Fibroblast of skin of left biceps (primary cell): ENCODE data around the gene PCDHA1.

Experiments used
- DNase-seq, 2 experiments: peaks; one replicate each; pipeline ENCODE4 v3.0.0-alpha.2; 2013; ENCODE audit warnings: low read depth in 2 of 2

PCDHA1 gene

DNA sequence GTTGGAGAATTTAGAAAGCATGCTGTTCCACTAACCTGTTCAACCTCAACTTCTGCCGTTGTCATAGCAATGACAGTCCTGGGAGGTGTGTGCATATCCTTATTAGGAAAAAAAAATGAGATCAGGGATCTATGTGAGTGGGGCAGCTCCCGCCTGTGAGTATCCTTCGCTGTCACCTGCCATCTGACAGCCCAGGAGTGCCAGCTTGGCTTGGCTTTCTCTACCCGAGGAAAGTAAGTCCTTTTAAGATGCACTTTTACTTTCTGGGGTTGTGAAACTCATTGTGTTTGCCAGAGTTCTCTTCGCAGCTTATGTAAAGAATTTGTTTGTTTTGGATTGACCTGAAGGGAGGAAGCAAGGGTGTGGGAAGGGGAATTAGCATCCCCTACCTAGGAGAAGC lies 202.2 kb downstream of the PCDHA1 start:
- DNase-seq: no peak

DNA sequence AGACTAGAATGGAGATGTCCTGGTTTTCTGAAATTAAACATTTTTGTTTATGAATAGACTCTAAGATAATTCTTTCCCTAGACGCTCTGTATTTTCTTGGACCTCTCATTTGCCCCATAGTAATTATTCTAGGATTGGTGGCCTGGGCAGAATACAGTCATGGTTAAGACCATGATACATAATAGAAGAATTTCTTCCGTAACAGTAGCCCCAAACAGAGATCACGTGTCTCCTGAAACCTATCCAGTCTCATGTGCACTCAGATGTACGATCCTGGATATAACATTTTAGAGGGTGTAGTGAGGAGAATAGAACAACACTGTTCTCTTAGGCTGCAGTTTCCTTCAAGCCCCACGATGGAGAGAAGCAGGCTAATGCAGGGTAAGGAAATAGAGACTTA lies 202.7 kb downstream of the PCDHA1 start:
- DNase-seq: no peak

DNA sequence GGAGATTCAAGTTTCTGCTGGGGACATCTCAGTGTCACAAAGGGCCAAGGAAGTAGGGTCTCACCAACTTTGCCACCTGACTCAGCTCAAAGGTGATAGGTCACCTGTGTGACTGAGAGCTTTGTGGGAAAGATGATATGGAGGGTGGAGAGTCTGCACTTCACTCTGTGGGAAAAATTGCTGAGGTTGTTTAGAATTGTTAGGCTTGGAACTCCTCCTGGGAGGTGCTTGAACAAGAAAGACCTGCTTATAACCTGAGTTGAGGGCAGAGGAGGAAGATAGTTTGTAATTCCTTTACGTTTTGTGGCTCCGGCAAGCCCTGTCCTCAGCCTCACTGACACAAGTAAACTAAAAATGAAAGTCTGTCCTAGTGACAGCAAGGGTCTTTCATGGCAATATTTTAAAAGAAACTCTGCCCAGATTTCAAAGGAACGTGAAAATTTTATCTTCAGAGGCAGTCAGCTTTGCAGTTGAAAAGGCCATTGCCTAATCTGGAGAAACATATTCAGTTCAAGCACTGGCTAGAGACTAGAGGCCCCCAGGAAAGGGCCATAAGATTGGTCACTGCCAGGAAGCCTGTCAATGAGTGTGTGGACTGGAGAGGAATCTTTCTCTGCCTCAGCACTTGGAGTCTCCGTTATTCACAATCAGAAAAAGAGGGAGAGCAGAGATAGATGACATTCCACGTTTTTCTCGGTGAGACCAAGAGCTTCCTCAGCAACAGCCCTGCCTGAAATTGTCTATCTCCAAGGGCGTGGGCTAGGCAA lies 203.5 kb downstream of the PCDHA1 start:
- DNase-seq: no peak

DNA sequence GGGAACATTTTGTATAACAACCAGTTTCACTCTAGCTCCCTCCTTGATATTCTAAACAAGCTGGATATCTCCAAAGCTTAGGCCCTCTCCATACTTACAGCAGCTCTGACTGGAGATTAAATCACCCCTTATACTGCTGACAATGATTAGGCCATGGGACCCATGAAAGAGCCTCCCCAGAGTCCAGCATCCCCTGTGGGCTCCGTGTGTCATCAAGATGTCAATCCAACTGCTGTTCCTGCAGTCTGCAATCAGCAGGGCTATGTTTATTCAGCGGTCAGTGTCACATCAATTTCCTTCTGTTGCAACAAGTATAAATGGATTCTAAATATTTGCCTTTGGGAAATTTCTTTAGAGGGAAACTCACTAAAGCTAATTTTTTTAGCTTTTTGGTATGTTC lies 206.9 kb downstream of the PCDHA1 start:
- DNase-seq: no peak

DNA sequence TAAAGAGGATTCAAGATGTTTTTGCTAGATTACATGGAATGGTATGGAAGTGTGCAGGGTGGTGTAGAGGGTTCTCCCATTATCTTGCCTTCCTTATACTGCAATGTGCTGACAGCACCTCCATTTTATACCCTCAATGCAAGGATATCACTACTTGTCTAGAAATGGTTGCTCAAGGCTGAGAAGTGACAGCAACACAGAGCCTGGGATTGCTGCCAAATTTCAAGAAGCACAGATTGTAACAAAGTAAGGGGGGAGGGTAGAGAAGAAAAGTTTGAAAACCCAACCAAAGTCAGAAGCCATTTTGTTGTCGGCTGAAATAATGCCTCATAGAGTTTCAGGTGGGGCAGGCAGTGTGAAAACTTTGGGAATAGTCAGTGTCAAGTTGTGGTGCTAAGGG lies 210.1 kb downstream of the PCDHA1 start:
- no peak for DNase-seq

DNA sequence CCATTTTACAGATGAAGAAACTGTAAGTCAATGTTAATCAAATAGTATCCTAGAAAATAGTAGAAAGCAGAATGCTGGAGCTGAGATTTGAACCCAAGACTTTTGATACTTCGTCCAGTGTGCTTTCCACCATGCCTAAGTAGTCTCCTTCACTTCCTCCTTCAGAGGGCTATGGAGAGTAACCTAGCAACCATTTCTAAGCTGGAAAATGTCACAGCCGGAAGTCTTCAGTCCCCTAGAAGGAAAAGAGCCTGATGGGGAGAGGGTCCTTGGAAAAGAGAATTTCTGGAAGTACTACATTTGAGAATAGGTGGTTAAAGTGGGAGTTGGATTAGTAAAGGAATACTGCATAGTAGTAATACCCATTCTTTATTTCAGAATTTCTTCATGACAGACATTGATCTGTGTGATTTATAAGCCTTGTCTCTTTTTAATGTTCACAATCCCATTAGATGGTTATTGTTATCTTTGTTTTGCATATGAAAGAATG lies 213.0 kb downstream of the PCDHA1 start:
- no peak for DNase-seq

DNA sequence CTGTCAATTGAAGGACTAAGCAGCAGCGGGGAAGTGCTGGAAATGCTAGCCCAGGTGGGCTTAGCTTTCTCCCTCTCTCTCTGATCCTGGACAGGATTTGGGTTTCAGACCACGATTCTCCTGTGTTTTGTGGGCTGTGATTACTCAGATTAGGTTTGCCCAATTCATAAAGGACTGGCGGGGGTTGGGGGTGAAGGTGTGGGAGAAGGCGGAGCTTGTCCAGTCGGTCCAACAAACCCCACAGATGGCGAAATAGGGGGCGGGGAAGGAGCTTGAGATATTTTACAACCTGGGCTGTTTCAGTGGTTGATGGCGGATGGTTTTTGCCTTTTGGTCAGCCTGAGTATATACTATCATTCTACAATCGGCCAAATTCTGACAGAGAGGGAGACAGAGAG lies 215.5 kb downstream of the PCDHA1 start:
- DNase-seq: no peak

DNA sequence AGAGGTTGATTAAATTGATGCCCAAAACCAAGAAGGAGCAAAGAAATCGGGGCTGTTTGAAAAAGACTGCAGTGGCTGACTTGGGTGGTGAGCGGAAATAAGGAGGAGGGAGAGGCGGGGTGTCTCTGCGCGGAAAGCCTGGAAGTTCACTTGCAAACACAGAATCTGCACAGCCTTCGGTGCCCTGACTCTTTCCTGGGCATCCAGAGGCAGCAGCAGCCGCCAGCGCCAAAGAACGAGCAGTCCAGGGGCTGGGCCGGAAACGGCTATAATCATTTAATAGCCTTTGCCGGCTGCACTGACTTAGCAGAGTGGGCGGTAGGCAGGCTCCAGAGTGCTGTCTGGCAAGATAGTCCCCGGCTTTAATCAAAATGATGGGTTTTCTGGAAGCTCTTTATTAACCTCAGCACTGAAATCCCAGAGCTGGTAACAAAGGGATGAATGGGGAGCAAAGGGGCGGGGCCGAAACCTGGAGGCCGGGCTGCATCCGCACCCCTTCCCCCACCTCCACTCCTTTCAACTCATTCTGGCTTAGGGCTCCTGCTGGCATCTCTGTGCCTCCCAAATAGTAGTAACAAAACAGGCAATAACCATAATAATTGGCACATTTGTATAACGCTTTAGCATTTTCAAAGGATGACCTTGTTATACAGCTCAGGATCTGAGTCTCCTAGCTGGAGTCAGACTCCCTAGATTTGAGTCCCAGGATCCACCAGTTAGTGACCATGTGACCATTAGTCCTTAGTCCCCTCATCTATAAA lies 216.1 kb downstream of the PCDHA1 start:
- no peak for DNase-seq

DNA sequence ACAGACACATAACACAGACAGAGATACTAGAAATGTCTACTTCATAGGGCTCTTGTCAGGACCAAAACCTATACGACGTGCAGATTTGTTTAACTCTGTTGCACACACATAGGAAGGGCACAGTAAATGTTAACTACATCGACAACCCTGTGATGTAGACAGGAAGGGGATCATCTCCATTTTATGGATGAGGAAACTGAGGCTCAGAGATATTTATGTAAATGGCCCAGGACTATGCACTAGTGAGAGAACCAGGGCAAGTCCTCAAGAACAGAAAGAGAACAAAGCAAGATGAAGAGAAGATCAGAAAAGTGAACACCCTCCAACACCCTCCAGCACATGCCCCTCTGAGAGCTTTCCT lies 216.6 kb downstream of the PCDHA1 start:
- DNase-seq: no peak

DNA sequence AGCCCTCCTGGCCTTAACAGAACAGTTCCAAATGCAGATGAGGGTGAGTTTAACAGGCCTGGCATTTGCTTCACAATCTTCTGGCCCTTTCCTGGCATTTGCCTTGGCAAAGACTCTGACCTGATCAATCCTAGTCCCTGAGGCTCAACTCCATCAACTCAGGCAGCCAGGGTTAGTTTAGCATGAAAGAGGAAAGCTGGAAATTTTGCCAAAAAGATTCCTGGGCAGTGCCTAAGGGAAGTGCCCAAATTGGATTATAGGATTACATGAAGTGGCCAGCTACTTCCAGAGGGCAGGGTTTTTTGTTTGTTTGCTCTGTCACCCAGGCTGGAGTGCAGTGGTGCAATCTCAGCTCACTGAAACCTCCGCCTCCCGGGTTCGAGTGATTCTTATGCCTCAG lies 217.1 kb downstream of the PCDHA1 start:
- DNase-seq: no peak

DNA sequence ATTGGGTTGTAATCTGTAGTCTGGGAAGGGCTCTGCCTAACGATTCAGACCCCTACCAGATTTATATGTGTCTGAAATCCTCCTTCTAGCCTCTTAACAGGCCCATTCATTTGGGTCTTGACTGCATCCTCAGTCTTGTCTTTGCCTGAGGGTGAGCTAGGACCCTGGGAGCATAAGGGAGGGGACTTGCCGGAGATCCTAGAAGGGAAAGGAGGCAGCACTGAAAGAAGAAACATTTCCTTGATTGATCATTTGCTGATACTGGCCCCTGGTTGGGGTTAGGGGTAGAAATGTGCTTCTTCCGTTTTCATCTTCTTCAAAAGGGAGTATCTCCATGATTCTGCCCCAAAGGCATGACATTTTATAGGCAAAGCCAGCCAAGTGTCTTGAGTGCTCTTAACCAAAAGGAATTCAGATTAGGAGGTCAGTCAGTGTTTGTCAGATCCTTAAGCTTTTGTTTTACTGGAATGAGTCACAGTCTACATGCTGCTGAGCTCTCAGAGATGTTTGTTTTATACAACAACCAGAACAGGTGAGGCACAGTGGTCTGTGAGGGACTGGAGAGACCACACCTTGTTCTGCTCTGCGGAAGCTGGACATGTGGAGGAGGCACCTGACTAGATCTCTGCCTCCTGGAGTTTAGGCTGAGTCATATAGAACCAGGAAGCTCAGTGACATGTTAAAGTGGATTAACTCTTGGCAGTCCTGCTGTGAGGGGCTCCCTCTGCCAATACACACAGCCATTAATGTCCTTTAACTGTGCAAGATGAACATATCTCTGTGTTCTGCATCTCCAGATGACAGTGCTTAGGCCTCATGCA lies 218.1 kb downstream of the PCDHA1 start:
- DNase-seq: no peak

DNA sequence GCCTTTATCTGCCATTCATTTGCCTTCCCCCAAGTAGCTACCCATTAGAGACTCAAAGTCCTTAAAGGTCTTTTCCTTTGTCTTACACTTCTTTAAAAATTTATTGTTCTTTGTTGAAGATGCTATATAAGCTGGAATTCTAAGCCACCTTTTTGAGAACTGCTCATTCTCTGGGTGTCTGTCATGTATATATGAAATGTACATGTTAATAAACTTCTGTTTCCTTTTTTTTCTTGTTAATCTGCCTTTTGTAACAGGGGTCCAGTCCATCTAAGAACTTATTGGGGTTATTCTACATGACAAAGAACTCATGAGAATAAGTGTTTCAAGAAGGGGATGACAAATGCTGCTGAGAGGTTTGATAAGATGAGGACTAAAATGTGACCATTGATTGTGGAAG lies 221.9 kb downstream of the PCDHA1 start:
- DNase-seq: no peak

DNA sequence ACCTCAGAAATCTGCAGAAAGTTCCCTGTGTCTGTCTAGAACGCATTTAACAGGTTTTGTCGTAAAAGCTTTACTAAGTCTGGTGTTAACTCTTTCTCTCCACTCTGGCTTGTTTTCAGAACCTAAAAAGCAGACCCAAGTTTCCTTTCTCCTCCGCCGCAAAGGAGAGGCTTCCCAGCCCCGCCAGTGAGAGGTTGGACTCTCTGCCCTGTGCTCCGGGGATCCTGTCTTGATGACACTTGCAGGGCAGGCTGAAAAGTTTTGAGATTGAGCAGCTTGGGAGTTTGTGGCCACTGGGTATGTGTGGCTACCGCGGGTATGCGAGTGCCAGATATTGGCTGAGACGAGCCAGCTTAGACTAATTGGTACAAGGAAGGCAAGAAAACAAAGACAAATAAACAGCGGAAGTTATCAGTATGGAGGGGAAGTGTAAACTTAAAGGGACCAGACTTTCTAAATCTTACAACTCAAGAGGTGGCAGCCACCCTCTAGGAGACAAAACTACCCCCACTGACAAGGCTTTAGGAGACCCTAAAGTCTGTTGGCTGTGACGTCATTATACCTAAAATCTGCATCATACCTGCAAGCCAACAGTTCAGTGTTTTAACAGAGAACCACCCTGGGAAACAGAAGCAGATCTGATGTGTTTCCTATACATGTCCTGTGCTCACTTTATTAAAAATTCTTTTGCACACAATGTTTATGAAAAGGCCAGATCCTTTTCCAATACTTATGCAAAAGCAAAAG lies 224.3 kb downstream of the PCDHA1 start:
- DNase-seq: no peak

DNA sequence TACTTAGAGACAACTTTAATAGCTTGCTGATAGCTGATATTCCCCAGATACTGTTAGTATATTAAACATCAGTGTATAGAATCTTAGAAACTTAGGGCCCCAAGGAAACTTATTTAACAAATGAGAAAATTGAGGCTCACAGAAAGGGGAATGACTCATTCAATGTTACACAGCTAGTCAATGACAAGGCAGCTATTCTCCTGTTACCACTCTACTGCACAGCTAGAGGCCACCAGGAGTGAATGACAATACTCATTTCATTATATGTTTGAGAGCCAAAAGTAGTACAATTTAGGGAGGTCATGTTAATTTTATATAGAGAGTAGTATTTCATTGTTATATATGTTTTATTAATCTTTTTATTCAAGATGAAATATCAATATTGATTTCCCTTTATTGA lies 232.0 kb downstream of the PCDHA1 start:
- no peak for DNase-seq

DNA sequence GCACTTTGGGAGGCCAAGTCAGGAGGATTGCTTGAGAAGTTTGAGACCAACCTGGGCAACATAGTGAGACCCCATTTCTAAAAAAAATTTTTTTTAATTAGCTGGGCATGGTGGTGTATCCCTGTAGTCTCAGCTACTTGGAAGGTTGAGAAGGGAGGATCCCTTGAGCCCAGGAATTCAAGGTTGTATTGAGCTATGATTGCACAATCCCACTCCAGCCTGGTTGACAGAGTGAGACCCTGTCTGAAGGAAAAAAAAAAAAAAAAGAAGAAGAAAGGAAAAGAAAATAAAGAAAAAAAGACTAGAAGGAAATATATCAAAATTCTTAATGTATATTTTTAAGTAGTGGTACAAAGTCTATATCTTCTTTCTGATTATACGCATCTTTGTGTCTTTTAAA lies 236.4 kb downstream of the PCDHA1 start:
- DNase-seq: no peak

DNA sequence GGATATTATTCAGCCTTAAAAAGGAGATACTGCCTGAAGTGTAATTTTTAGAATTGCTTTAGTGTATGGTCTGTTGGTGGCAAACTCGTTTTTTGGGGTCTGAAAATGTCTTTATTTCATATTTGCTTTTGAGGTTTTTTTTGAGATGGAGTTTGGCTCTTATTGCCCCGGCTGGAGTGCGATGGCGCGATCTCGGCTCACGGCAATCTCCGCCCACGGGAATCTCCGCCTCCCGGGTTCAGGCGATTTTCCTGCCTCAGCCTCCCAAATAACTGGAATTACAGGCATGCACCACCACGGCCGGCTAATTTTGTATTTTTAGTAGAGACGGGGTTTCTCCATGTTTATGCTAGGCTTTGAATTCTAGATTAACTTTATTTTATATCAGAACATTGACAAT lies 245.1 kb downstream of the PCDHA1 start:
- no peak for DNase-seq

DNA sequence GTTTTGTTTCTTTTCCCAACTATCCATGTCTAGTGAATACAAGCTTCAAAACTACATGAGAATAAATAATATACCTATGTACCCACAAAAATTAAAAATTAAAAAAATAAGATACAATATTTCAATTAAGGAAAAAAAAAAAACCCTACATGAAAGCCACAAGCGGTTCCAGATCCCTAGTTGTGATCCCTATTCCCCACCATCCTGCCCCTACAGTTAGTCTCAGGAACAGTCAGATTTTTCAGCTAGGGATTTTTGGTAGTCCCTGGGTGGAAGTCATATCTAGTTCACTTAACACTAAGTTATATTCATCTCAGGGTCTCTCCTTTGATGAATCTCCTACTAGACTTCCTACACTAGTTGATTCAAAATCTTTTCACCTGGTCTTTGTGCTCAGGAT lies 246.7 kb downstream of the PCDHA1 start:
- DNase-seq: no peak

DNA sequence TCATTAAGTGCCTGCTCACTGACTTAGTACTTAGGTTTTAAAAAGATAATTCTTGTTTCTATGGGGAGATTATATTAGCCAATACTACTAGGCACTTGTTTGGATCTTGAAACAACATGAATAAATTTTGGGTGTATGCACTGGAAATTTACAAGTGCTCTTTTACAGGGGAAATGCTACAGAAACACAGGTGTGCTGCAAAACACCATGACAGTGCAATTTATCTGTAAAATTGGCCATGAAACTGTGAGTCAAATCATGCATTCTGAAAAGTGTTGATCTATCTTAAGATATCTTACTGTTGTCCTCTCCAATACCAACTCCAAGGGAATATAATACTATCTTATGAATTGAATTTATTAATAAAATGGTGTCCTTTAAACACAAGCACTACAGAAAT lies 253.1 kb downstream of the PCDHA1 start:
- no peak for DNase-seq

DNA sequence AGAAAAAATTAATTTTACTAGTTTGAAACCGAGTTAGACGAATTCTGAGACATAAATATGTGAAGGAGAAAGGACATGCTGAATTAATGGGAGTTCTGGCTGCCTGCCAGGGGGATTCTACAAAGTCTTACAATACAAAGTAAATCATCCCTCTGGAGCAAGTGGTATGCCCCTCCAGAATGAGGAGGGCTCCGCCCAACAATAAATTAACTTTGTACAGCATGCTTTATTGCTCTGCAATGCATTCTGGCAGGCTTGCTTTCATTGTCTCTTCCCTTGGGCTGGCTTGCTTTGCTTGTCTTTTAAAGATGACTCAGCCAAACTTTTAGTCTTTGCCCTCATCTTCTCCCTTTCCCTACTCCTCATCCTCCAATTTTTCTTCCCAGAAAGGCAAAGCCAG lies 253.6 kb downstream of the PCDHA1 start:
- no peak for DNase-seq

DNA sequence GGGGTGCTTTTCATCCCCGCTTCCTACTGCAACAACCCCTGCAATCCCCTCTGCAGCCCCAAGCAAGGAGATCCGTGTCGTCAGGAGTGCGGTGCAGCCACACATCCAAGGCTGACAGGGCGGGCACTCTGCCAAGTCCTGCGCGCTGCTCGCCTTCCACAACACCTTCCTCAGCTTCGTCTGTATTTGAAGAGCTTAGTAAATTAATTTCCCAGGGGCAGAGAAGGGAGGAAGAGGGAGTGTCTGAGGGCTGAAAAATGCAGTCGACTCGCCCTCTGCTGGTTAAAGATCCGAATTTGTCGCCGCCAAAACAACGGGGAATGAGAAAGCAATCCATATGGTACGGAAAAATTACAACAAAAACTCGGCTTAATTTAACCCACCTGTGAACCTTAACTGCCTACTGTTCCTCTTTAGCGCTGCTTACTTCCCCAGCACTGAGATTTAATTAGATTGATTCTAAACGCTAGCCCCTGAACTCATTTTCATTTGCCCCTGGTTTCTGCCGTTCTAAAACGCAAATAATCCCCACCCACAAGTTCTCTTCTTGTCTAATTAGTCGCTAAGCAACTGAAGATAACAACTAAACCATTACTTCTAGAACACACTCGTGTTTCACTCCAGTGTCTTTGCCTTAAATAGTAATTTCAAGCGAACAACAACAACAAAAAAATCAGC lies 254.3 kb downstream of the PCDHA1 start:
- DNase-seq: no peak

DNA sequence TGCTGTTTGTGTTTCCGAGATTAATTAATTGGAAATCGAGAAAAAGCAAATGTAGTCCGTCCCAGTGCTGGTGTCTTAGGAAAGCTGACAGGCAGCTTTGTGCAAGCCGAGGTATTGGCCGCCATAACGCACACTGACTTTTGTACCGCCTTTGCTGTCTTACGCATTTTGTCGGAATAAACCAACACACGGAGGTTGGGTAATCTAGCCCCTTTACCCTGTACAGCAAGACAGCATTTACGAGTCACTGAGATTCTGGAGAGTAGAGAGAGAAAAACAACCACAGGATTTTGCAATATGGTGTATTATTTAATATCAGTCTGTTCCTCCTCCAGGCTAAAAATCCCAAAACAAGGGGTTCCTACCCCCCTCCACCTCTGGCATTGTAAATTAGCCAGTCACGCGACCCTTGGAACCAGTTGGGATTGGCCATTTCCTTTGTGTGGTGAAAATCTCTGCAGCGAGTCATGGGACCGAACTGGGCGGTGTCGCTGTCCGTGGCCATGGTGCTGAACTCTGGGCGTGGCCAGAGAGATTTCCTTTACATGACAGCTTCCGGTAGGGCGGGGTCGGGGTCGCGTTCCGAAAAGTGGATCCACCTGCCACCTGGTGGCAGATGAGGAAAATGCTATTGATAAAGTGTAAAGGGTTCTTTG lies 255.0 kb downstream of the PCDHA1 start:
- DNase-seq: peak; percentile 15 to 18
